HG03060 (cell line): ENCODE data around the gene TXNRD2.

Source experiments
- ATAC-seq: cut with Tn5 transposase; IDR thresholded peaks from one replicate; pipeline ENCODE4 v1.9.1; 2021; ENCODE audit warnings: low read depth, moderate number of reproducible peaks; ENCODE audit not compliant: unreplicated experiment

Gene TXNRD2

GRCh38 chr22:19981171-19981960, 39.7 kb upstream of the TXNRD2 start:
- ATAC-seq = no peak

- no peak for ATAC-seq
These were observed 39.1 kb upstream of the TXNRD2 start for GRCh38 chr22:19980766-19981165.

- no peak for ATAC-seq
These were observed 38.3 kb upstream of the TXNRD2 start for GRCh38 chr22:19979712-19980493.

- no peak for ATAC-seq
These were observed 37.1 kb upstream of the TXNRD2 start for GRCh38 chr22:19978748-19979147.

GRCh38 chr22:19977296-19978243, 36.0 kb upstream of the TXNRD2 start:
- no peak for ATAC-seq

- no peak for ATAC-seq
These were observed 35.1 kb upstream of the TXNRD2 start for GRCh38 chr22:19976671-19977070.

GRCh38 chr22:19975707-19976035, 34.1 kb upstream of the TXNRD2 start:
- no peak for ATAC-seq

- ATAC-seq = no peak
These were observed 33.5 kb upstream of the TXNRD2 start for GRCh38 chr22:19974935-19975706.

GRCh38 chr22:19974268-19974861, 32.7 kb upstream of the TXNRD2 start:
- ATAC-seq = no peak

- no peak for ATAC-seq
These were observed 32.1 kb upstream of the TXNRD2 start for GRCh38 chr22:19973551-19974267.

- ATAC-seq = no peak
These were observed 31.3 kb upstream of the TXNRD2 start for GRCh38 chr22:19972652-19973550.

GRCh38 chr22:19972251-19972650, 30.6 kb upstream of the TXNRD2 start:
- no peak for ATAC-seq

GRCh38 chr22:19971276-19972124, 29.9 kb upstream of the TXNRD2 start:
- ATAC-seq = no peak

- ATAC-seq = no peak
These were observed 29.1 kb upstream of the TXNRD2 start for GRCh38 chr22:19970479-19971275.

GRCh38 chr22:19970031-19970478, 28.4 kb upstream of the TXNRD2 start:
- no peak for ATAC-seq
